Stimulated activated CD8-positive, alpha-beta memory T cell treated with anti-CD3 and anti-CD28 coated beads, Interleukin-12 subunit alpha, Interleukin-12 subunit beta, amount 100 ng/mL, for 4 hours (primary cell): ENCODE results near the gene RPL14.
"Not testable (repeated sequence)": the region's sequence is repeated elsewhere in the genome, so short reads cannot be mapped to it uniquely, and the experiment has no call there.

Experiments
- DNase-seq: peaks from one replicate; pipeline ENCODE4 v3.0.0-alpha.2; 2020; ENCODE audit warnings: low read depth

The RPL14 gene

GRCh38 chr3:40456940-40457823, at the start of gene RPL14:
RPL14 (plus strand) TSS chr3:40457339; CDS start chr3:40457472, 133 bp downstream.
- DNase-seq: peak; percentile 87

- DNase-seq: no peak
These were observed 49.5 kb upstream of the RPL14 start for GRCh38 chr3:40407611-40408010.

- no peak for DNase-seq
These were observed 42.9 kb upstream of the RPL14 start for GRCh38 chr3:40414270-40414669.

- no peak for DNase-seq
These were observed 39.1 kb upstream of the RPL14 start for GRCh38 chr3:40417845-40418543.

GRCh38 chr3:40422861-40423260, 34.3 kb upstream of the RPL14 start:
- no peak for DNase-seq

GRCh38 chr3:40427045-40427669, 30.0 kb upstream of the RPL14 start:
- no peak for DNase-seq

- no peak for DNase-seq
These were observed 24.3 kb upstream of the RPL14 start for GRCh38 chr3:40432793-40433192.

- no peak for DNase-seq
These were observed 19.2 kb upstream of the RPL14 start for GRCh38 chr3:40437889-40438288.

- DNase-seq: no peak
These were observed 12.1 kb upstream of the RPL14 start for GRCh38 chr3:40445062-40445461.

GRCh38 chr3:40445880-40446279, 11.3 kb upstream of the RPL14 start:
- DNase-seq: no peak

- DNase-seq: no peak
These were observed 6.7 kb upstream of the RPL14 start for GRCh38 chr3:40450438-40450837.

- no peak for DNase-seq
These were observed 5.6 kb upstream of the RPL14 start for GRCh38 chr3:40451551-40451950.

GRCh38 chr3:40452057-40452456, 5.1 kb upstream of the RPL14 start:
- DNase-seq: no peak

GRCh38 chr3:40452562-40452875, 4.6 kb upstream of the RPL14 start:
- no peak for DNase-seq

- DNase-seq: peak; percentile 89
These were observed 4.0 kb upstream of the RPL14 start for GRCh38 chr3:40452876-40453730.

GRCh38 chr3:40453933-40454332, 3.2 kb upstream of the RPL14 start:
- DNase-seq: no peak

GRCh38 chr3:40455328-40455727, 1.8 kb upstream of the RPL14 start:
- DNase-seq: no peak

GRCh38 chr3:40456279-40456939, 730 bp upstream of the RPL14 start:
- DNase-seq: no peak

- no peak for DNase-seq
These were observed 1.3 kb downstream of the RPL14 start for GRCh38 chr3:40458473-40458872.

GRCh38 chr3:40460481-40460880, 3.3 kb downstream of the RPL14 start:
- DNase-seq: not testable (repeated sequence)

GRCh38 chr3:40461161-40461560, 4.0 kb downstream of the RPL14 start:
- DNase-seq: no peak

GRCh38 chr3:40462838-40463237, 5.7 kb downstream of the RPL14 start:
- DNase-seq: not testable (repeated sequence)
